T-helper 2 cell treated with Interferon-gamma antibody and Interleukin-4, amounts not matched to agents 5 μg/mL and 100 μg/mL, for 36 hours (primary cell): ENCODE results near the gene MAOA.
"Not testable (repeated sequence)": the region's sequence is repeated elsewhere in the genome, so short reads cannot be mapped to it uniquely, and the experiment has no call there.

Experiments used
- DNase-seq: peaks from one replicate; pipeline ENCODE4 v3.0.0; 2021; ENCODE audit warnings: low spot score
- H3K27ac Mint-ChIP-seq: one replicate; pipeline ENCODE4 v1.8.0; 2021; ENCODE audit warnings: mild to moderate bottlenecking, mixed read lengths
- H3K27me3 Mint-ChIP-seq: one replicate; pipeline ENCODE4 v1.8.0; 2021; ENCODE audit warnings: low read depth, mixed read lengths
- H3K36me3 Mint-ChIP-seq: one replicate; pipeline ENCODE4 v1.8.0; 2021; ENCODE audit warnings: low read depth, mixed read lengths
- H3K4me1 Mint-ChIP-seq: one replicate; pipeline ENCODE4 v1.8.0; 2021; ENCODE audit warnings: low read depth, mixed read lengths
- H3K4me3 Mint-ChIP-seq: one replicate; pipeline ENCODE4 v1.8.0; 2022; ENCODE audit warnings: mild to moderate bottlenecking, moderate library complexity, mixed read lengths
- H3K9me3 Mint-ChIP-seq: one replicate; pipeline ENCODE4 v1.8.0; 2021; ENCODE audit warnings: mixed read lengths

Gene MAOA

GRCh38 chrX:43644124-43644701 is 11.9 kb upstream of the MAOA start:
- Mint-ChIP-seq H3K4me3 (peak overlapping the region; percentile 58), H3K27ac (no peak overlapping the region), H3K27me3 (no peaks in the 10 kb centered on the region), H3K36me3 (no peaks in the 10 kb centered on the region), H3K9me3 (no peaks in the 10 kb centered on the region), H3K4me1 (peaks cover 19% of the 10 kb centered on the region)
- DNase-seq = peak; percentile 37

GRCh38 chrX:43646800-43647199 is 9.3 kb upstream of the MAOA start:
- no peak for DNase-seq
- Mint-ChIP-seq H3K36me3 (no peaks in the 10 kb centered on the region), H3K4me1 (peaks cover 16% of the 10 kb centered on the region), H3K4me3 (no peak overlapping the region), H3K27me3 (no peaks in the 10 kb centered on the region), H3K27ac (no peak overlapping the region), H3K9me3 (no peaks in the 10 kb centered on the region)

DNA sequence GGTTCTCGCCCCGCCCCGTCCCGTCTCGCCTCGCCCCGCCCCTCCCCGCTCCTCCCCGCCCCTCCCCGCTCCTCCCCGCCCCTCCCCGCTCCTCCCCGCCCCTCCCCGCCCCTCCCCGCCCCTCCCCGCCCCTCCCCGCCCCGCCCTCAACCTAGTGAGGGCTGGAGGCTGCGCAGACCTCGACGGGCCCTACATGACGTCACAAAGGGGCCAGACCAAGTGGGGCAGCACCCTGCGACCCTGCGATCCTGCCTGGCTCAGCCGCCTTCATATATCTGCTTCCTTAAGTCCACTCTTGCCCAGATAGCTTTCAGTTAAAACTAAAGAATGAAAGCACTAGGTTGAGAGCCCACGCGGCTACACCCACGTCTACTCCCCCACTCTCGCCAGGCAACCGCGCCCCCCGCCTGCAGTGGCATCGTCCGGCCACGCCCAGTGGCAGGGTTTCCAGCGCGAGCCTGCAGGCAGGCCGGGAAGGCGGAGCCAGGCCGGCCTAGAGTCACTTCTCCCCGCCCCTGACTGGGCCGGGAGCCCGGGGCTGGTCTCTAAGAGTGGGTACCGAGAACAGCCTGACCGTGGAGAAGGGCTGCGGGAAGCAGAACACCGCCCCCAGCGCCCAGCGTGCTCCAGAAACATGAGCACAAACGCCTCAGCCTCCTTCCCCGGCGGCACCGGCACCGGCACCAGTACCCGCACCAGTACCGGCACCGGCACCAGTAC is 1.5 kb upstream of the MAOA start:
- Mint-ChIP-seq H3K27ac (peak overlapping the region; percentile 100), H3K27me3 (no peaks in the 10 kb centered on the region), H3K36me3 (no peaks in the 10 kb centered on the region), H3K9me3 (no peaks in the 10 kb centered on the region), H3K4me1 (peaks cover 22% of the 10 kb centered on the region), H3K4me3 (peak overlapping the region; percentile 97)
- peak; percentile 89 for DNase-seq

DNA sequence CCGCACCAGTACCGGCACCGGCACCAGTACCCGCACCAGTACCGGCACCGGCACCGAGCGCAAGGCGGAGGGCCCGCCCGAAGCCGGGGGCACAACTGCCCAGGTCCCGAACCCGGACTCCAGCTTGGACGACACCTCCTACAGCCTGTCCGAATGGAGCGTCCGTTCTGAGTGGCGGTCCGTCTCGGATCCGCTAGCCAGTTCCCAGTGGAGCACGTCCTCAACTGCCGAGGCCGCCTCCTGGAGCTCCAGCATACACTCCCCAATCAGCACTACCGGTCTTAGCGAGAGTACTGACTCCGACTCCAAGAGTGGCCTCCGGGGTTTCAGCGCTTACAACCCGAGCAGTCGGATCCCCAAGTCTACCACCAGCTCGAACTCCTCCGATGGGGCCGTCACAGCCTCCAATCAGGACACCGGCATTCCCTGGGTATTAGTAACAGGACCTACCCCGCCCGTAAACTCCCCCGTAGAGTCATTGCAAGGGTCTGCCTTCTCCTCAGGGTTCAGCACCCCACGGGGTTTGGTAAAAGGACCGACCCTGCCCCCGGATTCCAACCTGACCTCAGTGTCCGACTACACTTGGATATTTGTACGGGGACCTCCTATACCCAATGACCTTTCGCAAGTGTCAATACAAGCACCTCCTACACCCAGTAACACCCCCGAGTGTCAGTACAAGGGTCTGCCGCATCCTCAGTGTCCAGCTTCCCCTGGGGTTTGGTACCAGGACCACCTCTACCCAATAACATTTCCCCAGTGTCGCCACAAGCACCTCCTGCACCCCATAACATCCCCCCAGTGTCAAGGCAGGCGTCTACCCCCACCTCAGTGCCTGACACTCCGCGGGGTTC is 721 bp upstream of the MAOA start:
- no peaks in the 10 kb centered on the region for H3K9me3 Mint-ChIP-seq
- no peaks in the 10 kb centered on the region for H3K27me3 Mint-ChIP-seq
- H3K36me3 Mint-ChIP-seq = no peaks in the 10 kb centered on the region
- H3K27ac Mint-ChIP-seq = peak overlapping the region; percentile 89
- peak overlapping the region; percentile 97 for H3K4me3 Mint-ChIP-seq
- peak; percentile 10 for DNase-seq
- H3K4me1 Mint-ChIP-seq = peaks cover 22% of the 10 kb centered on the region

- DNase-seq = no peak
- Mint-ChIP-seq H3K27me3 (no peaks in the 10 kb centered on the region), H3K9me3 (no peaks in the 10 kb centered on the region), H3K36me3 (no peaks in the 10 kb centered on the region), H3K4me1 (peaks cover 20% of the 10 kb centered on the region), H3K27ac (peak overlapping the region; percentile 62), H3K4me3 (peak overlapping the region; percentile 71)
These were observed 1.6 kb downstream of the MAOA start for GRCh38 chrX:43657671-43658070.

DNA sequence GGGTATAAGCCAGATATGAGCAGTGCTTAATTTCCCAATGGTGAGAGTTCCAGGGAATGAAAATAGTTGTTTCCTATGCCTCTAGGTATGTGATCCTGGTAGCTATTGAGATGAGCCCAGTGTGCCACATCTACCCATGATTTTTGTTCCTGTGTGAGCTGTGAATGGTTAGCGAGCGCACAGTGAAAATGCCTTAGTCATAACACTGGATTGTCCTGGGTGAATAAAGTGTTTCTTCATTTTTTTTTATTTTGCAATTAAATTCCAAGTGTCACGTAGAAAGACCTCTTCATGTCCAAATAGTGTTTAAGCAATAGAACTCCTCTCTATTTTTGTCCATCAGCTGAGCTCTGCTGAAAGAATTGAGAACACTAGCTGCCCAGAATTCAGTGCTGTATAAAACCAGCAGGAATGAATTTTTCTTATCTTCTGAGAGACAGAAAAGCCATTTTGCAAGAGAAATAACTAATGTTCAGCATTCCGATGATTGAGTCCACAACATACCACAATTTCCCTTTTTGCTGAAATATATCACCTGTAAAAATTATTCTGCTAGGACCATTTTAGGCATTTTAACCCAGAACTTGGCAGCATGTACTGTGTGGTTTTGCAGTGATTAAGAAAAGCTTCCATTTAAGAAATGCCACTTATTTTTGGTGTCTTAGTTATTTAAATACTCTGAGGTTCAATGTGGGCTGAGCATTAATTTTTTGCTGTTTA is 5.6 kb downstream of the MAOA start:
- Mint-ChIP-seq H3K4me3 (no peak overlapping the region), H3K9me3 (no peaks in the 10 kb centered on the region), H3K27me3 (no peaks in the 10 kb centered on the region), H3K27ac (no peak overlapping the region), H3K4me1 (peaks cover 34% of the 10 kb centered on the region), H3K36me3 (peaks cover 8% of the 10 kb centered on the region)
- no peak for DNase-seq

DNA sequence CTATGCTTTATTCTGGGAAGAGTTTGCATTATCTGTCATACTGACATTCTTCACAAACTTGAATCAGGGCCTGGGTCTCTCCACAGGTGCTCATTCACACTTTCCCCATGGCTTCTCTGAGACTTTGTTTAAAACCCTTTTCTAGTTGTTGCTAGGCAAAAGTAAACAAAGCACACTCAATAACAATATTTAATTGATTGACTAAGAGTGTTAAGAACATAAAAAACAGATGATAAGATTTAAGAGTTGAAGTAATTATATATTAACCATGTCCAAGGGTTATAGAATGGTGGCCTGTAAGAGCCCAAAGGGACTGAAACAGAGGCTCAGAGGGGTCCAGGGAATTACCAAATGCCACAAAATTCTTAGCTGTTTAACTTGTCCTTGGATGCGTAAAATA is 7.1 kb downstream of the MAOA start:
- H3K36me3 Mint-ChIP-seq = peaks cover 8% of the 10 kb centered on the region
- no peaks in the 10 kb centered on the region for H3K27me3 Mint-ChIP-seq
- H3K9me3 Mint-ChIP-seq = no peaks in the 10 kb centered on the region
- H3K27ac Mint-ChIP-seq = no peak overlapping the region
- H3K4me1 Mint-ChIP-seq = peaks cover 24% of the 10 kb centered on the region
- H3K4me3 Mint-ChIP-seq = no peak overlapping the region
- DNase-seq = no peak

DNA sequence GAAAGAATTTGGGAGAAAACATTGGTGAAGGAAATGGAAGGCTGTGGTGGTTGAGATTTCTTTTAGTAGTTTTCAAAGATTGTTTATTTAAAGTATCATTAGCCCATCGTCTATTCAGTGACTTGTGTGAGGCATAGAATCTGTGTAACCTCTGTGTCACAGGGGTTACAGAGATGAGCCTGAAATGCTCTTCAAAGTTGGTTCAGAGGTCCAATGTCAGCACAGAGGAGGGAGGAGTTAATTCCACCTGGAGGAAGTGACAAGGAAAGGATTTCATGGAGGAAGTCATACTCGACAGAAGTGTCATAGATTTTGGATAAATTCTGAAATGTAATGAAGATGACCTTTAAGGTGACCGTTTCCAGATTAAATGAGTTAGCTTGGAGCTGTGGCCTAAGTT is 8.2 kb downstream of the MAOA start:
- Mint-ChIP-seq H3K9me3 (peaks cover under 1% of the 10 kb centered on the region), H3K27ac (no peak overlapping the region), H3K27me3 (no peaks in the 10 kb centered on the region), H3K4me1 (peaks cover 17% of the 10 kb centered on the region), H3K36me3 (peaks cover 10% of the 10 kb centered on the region), H3K4me3 (no peak overlapping the region)
- DNase-seq = no peak

GRCh38 chrX:43664708-43665107 is 8.6 kb downstream of the MAOA start:
- H3K4me1 Mint-ChIP-seq = peaks cover 17% of the 10 kb centered on the region
- H3K36me3 Mint-ChIP-seq = peaks cover 14% of the 10 kb centered on the region
- H3K4me3 Mint-ChIP-seq = no peak overlapping the region
- no peaks in the 10 kb centered on the region for H3K27me3 Mint-ChIP-seq
- H3K9me3 Mint-ChIP-seq = peaks cover 4% of the 10 kb centered on the region
- H3K27ac Mint-ChIP-seq = no peak overlapping the region
- no peak for DNase-seq

DNA sequence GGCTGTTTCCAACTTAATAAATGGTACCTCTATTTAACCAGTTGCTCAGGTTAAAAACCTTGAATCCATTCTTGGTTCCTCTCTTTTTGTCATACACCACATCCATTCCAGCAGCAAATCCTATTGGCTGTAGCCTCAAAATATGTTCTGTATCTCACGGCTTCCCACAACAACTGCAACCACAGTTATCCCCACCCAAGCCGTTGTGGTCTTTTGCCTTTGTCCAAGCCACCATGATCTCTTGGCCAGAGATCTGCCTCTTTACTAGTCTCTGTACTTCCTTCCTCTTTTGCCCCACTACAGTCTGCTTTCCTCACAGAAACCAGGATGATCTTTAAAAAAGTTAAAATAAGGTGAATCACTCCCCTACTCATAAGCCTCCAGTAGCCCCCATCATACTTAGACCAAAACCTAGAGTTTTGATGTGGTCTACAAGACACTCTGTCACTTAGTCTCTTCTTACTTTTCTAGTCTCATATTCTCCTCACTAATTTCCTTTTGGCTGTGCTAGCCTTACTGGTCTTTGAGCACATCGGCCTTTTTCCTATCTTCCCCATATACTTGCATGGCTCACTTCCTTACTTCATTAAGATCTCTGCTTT is 10.3 kb downstream of the MAOA start:
- peaks cover 17% of the 10 kb centered on the region for H3K4me1 Mint-ChIP-seq
- peaks cover 4% of the 10 kb centered on the region for H3K9me3 Mint-ChIP-seq
- H3K27me3 Mint-ChIP-seq = no peaks in the 10 kb centered on the region
- peaks cover 16% of the 10 kb centered on the region for H3K36me3 Mint-ChIP-seq
- peak overlapping the region; percentile 55 for H3K4me3 Mint-ChIP-seq
- H3K27ac Mint-ChIP-seq = peak overlapping the region; percentile 69
- no peak for DNase-seq

DNA sequence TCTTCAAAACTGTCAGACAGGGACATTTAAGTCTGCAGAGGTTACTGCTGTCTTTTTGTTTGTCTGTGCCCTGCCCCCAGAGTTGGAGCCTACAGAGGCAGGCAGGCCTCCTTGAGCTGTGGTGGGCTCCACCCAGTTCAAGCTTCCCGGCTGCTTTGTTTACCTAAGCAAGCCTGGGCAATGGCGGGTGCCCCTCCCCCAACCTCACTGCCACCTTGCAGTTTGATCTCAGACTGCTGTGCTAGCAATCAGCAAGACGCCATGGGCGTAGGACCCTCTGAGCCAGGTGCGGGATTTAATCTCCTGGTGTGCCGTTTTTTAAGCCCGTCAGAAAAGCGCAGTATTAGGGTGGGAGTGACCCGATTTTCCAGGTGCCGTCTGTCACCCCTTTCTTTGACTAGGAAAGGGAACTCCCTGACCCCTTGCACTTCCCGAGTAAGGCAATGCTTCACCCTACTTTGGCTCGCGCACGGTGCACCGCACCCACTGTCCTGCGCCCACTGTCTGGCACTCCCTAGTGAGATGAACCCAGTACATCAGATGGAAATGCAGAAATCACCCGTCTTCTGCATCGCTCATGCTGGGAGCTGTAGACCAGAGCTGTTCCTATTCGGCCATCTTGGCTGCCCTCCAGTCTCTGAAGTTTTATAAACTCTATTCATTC is 20.0 kb downstream of the MAOA start:
- H3K36me3 Mint-ChIP-seq, H3K9me3 Mint-ChIP-seq, H3K27me3 Mint-ChIP-seq, DNase-seq, H3K27ac Mint-ChIP-seq, H3K4me3 Mint-ChIP-seq: not testable (repeated sequence)
- peaks cover 13% of the 10 kb centered on the region for H3K4me1 Mint-ChIP-seq

GRCh38 chrX:43676971-43677572 is 21.0 kb downstream of the MAOA start:
- H3K27ac Mint-ChIP-seq = peak overlapping the region; percentile 50
- no peak for DNase-seq
- no peaks in the 10 kb centered on the region for H3K27me3 Mint-ChIP-seq
- no peaks in the 10 kb centered on the region for H3K9me3 Mint-ChIP-seq
- peaks cover 14% of the 10 kb centered on the region for H3K4me1 Mint-ChIP-seq
- no peaks in the 10 kb centered on the region for H3K36me3 Mint-ChIP-seq
- H3K4me3 Mint-ChIP-seq = no peak overlapping the region

GRCh38 chrX:43677993-43678392 is 21.9 kb downstream of the MAOA start:
- Mint-ChIP-seq H3K9me3 (no peaks in the 10 kb centered on the region), H3K27me3 (no peaks in the 10 kb centered on the region), H3K36me3 (no peaks in the 10 kb centered on the region), H3K4me3 (no peak overlapping the region), H3K4me1 (peaks cover 16% of the 10 kb centered on the region), H3K27ac (no peak overlapping the region)
- DNase-seq = no peak
